Glomerular visceral epithelial cell (primary cell): Measurements from ENCODE around the gene FAR2.
"Not testable (repeated sequence)": the region's sequence is repeated elsewhere in the genome, so short reads cannot be mapped to it uniquely, and the experiment has no call there.

ENCODE experiments used
- DNase-seq: peaks from one replicate; pipeline ENCODE4 v3.0.0-alpha.2; 2016; ENCODE audit errors: extremely low spot score

FAR2 gene

DNA sequence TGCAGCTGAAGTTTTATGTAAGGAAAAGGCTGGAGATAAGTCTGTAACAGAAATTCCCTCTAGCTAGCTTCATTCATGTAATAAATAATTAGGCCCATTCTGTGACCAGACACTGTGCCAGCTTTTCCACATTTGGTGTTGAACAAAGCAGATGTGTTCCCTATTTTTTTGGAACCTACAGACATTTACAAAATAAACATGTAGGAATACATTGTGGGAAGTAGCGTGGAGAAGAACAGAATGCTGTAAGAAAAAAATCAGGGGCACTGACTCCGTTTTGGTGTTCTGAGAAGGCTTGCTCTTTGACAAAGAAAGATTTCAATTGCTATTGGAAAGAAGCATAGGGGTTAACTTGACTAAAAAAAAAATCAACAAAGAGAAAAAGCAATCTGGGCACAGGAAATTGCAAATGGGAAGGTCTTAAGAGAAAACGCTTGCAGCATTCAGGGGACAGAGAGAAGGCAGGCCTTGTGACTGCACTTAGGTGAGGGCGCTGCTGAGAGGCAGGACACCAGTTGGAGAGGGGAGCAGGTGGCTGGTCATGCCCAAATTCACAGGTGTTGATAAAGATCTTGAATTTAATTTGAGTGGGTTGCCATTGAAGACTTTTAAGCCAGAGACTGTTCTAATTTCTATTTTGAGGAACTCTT, 4.0 kb downstream of the FAR2 start:
- no peak for DNase-seq

GRCh38 chr12:29155079-29155478, 6.0 kb downstream of the FAR2 start:
- no peak for DNase-seq

GRCh38 chr12:29157486-29157946, 8.4 kb downstream of the FAR2 start:
- DNase-seq: peak; percentile 67

DNA sequence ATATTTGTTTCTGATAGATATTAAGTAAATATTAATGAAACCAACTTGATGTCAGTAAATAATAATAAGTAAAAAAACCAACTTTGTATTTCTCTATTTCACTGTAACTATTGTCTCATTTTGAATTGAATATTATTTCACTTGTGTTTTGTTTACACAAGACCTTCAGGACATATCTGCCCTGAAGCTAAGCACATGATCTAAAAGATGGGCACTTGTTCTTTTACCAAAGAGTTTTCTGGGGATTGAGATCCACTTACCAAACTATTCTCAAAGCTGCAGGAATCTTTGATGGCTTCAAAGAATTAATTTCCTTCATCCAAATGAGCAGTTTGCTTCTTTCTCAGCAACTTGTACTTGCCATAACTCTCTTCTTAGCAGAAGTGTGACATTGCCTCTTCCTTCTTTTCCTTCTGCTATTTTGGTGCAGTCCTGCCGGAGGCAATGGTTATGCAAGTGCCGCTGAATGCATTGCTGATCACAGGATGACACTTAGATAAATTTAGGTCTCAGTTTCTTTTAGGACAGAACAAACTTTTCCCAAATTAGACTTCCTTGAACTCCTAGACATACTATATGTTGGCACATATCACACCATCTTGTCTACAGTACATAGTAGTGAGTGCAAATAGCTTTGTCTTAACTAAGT, 9.2 kb downstream of the FAR2 start:
- no peak for DNase-seq

DNA sequence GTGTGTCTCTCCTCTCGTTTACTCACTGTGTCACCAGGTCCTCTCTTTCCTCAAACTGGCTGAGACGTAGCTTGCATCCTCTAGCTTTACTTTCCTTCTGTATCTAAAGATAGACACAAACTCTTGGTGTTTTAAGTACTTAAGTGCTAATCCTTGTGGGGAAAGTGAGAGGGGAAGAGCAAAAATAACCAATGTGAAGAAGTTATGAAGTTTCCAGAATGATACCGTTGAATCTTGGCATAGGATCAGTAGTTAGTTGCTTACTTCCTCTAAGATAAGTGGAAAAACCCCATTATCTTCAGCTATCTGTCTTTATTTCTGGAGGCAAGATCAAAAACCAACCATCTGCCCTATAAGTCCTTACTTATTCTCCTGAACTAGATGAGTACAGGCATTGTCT, 10.6 kb downstream of the FAR2 start:
- DNase-seq: no peak

GRCh38 chr12:29160230-29160629, 11.2 kb downstream of the FAR2 start:
- no peak for DNase-seq

DNA sequence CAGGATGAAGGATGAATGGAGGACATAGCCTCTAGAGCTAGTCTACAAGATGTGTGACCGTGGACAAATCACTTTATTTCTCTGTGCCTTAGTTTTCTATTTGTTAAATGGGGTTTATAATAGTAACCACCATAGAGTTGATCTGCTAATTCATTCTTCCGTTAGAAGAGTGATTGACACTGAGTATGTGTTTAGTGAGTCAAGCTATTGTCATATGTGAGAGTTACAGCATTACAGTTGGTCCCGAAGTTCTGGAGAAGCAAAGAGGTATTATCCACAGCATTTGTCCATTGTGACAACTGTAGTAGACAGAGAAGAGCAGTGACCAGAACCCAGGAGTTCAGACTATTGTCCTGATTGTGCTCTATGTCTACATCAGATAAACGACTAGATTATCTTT, 14.1 kb downstream of the FAR2 start:
- DNase-seq: no peak

GRCh38 chr12:29164477-29165393, 15.7 kb downstream of the FAR2 start:
- DNase-seq: peak; percentile 35

DNA sequence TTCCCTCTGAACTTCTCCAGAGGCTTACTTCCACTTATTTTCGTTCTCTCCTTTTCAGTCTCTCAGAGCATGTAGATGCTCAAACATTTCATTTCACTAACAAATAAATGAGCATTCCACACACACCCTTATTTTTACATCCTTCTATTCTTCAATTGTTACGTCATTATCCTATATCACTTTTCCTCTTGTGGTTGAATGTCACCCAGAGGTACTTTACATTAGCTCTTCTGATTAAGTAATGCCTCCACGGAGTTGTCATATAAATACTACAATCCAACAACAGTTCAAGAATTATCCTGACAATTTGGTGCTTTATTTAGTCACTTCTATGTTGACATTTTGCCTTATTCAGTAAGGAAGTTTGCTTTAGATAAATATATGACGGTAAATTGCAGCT, 18.4 kb downstream of the FAR2 start:
- DNase-seq: no peak

- DNase-seq: no peak
Observed at GRCh38 chr12:29167988-29168387, 18.9 kb downstream of the FAR2 start.

GRCh38 chr12:29169978-29170377, 20.9 kb downstream of the FAR2 start:
- not testable (repeated sequence) for DNase-seq

- not testable (repeated sequence) for DNase-seq
Observed at GRCh38 chr12:29170478-29171084, 21.5 kb downstream of the FAR2 start.

DNA sequence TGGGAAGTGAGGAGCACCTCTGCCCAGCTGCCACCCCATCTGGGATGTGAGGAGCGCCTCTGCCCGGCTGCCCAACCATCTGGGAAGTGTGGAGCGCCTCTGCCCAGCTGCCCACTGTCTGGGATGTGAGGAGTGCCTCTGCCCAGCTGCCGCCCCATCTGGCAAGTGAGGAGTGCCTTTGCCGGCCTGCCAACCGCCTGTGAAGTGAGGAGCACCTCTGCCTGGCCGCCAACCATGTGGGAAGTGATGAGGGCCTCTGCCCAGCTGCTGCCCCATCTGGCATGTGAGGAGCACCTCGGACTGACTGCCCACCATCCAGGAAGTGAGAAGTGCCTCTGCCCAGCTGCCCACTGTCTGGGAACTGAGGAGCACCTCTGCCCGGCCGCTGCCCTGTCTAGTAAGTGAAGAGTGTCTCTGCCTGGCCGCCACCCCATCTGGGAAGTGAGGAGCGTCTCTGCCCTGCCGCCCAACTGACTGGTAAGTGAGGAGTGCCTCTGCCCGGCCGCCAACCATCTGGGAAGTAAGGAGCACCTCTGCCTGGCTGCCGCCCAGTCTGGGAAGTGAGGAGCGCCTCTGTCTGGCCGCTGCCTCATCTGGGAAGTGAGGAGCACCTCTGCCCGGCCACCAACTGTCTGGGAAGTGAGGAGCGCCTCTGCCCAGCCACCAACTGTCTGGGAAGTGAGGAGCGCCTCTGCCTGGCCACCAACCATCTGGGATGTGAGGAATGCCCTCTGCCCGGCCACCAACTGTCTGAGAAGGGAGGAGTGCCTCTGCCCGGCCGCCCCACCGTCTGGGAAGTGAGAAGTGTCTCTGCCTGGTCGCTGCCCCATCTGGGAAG, 22.6 kb downstream of the FAR2 start:
- no peak for DNase-seq

DNA sequence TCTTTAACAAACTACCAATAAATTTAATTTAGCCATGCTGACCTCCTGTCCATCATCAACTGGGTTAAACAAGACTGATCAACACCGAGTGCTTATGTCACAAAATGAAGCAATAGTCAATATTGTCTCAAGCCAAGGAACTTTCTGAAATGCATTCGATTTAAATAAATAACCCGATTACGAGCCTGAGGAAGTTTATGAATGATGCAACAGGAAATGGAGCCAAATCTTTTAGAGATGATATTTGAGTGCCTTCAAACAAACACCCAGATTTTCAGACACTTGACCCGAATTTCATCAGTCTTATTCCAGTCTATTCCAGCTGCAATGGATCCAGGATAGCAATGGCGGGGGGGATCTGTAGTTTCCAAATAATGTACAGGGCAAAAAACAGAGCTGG, 27.9 kb downstream of the FAR2 start:
- no peak for DNase-seq

DNA sequence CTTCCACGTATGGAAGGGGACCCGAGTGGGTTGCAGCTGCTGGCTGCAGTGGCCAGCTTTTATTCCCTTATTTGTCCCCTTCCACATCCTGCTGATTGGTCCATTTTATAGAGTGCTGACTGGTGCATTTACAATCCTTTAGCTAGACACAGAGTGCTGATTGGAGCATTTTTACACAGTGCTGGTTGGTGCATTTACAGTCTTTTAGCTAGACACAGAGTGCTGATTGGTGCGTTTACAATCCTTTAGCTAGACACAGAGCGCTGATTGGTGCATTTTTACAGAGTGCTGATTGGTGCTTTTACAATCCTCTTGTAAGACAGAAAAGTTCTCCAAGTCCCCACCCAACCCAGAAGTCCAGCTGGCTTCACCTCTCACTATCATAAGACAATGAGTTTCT, 33.2 kb downstream of the FAR2 start:
- not testable (repeated sequence) for DNase-seq

DNA sequence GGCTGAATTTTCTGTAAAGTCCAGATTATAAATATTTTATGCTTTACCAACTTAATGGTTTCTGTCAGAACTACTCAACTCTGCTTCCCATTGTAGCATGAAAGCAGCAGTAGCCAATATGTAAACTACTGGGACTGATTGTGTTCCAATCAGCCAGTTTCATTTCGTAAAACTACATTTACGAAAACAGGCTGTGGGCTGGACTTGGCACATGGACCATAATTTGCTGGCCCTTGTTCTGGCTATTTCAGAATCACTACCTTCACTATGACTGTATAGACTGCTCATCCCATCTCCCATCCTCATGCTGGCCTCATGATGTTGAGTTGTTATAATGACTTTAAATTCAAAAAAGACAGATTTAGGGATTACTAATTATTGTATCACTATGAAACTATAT, 38.7 kb downstream of the FAR2 start:
- DNase-seq: no peak

- no peak for DNase-seq
Observed at GRCh38 chr12:29191267-29191850, 42.3 kb downstream of the FAR2 start.

- no peak for DNase-seq
Observed at GRCh38 chr12:29198901-29199300, 49.8 kb downstream of the FAR2 start.

DNA sequence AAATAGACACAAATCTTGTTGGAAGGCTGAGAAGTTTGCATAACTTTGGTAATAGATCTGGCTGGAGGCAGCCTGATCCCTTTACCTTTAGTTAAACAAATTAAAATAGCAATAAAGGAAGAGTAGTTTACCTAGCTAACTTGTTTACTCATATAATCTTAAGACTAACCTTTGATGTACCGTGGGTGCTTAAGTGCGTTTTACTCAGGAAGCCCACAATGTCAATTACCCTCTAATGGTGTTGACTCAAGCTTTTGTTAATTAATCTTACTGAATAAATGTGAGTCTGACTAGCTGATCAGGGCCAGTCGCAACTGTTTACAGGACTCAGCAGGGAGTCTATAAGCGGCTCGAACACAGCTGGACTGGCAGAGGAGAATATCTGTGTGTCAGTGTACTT, 51.5 kb downstream of the FAR2 start:
- no peak for DNase-seq

DNA sequence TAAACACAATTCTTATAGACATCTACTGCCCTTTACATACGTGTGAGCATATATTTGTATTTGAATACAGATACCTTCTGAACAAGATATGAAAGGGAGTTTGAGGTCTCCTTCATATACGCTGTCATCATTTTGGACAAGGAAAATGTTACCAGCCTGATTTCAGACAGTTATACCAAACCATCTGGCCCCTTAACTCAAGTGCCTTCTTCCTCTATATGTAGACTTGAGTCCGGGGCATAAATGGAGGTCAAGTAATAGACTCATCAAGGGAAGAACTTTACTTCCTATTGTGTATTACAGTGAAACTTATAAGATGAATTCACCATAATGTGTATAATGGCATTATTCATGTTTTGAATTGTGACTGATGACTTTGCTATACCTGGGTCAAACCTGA, 52.2 kb downstream of the FAR2 start:
- DNase-seq: no peak

DNA sequence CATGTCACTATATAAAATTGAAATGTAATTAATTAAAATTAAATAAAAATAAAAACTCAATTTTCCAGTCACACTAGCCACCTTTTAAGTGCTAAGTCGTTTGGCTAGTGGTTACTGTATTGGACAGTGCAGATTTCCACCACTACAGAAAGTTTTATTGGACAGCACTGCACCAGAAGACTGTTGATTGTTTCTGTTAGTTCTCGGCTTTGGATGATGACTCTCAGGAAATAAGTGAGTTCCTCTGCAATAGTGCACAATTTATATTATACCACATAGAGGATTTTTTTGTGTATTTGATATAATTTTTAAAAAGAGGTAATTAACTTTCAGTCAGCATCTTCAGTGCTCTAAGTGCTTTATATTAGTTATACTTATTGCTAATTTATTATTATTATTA, 52.7 kb downstream of the FAR2 start:
- DNase-seq: no peak
